ENCODE data around the gene MAP2K1.

- TF ChIP-seq, protein P1, sequence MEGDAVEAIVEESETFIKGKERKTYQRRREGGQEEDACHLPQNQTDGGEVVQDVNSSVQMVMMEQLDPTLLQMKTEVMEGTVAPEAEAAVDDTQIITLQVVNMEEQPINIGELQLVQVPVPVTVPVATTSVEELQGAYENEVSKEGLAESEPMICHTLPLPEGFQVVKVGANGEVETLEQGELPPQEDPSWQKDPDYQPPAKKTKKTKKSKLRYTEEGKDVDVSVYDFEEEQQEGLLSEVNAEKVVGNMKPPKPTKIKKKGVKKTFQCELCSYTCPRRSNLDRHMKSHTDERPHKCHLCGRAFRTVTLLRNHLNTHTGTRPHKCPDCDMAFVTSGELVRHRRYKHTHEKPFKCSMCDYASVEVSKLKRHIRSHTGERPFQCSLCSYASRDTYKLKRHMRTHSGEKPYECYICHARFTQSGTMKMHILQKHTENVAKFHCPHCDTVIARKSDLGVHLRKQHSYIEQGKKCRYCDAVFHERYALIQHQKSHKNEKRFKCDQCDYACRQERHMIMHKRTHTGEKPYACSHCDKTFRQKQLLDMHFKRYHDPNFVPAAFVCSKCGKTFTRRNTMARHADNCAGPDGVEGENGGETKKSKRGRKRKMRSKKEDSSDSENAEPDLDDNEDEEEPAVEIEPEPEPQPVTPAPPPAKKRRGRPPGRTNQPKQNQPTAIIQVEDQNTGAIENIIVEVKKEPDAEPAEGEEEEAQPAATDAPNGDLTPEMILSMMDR (IDR thresholded peaks at IDR 0.05), result no peak
- no peak for TF ChIP-seq POLR2A (IDR thresholded peaks at IDR 0.05)
Measured at GRCh38 chr15:66394915-66395314, 8.2 kb downstream of the MAP2K1 start.
